ENCODE results near the gene UNG.

DNA sequence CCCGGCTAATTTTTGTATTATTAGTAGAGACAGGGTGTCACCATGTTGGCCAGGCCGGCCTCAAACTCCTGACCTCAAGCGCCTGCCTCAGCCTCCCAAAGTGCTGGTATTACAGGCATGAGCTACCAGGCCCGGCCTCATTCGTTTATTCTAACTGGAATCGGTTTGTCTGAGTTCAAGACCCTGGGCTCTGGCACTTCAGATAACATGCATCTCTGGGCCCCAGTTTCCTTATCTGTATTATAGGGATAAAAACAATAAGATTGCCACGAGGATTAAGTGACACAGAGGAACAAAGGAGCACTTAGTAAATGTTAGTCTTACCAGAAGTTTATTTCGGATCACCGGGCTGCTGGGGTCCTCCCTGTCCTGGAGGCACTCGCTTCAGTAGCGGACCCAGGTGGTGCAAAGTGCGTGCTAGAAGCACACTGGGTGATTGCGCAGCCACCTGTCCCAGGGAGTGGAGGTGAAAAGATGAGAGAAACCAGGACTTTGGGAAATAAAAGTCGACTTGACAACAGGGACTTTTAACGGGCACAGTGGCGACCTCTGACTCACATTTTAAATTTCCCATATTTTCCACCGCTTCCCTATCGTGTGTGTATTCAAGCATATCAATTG is 56.5 kb downstream of the UNG start:
- TF ChIP-seq CTCF (IDR thresholded peaks at IDR 0.05; ENCODE audit: extremely low read depth in 1 of 2, insufficient read depth in 1 of 2, low read depth in 1 of 2, low read length in 2 of 2) (no peak), POLR2AphosphoS5 (IDR thresholded peaks at IDR 0.05; ENCODE audit: insufficient read depth, low read depth, low read length) (no peak), JUN (IDR thresholded peaks at IDR 0.05; ENCODE audit: borderline replicate concordance, insufficient read depth, insufficient read length, low read depth) (no peak), POLR2A (IDR thresholded peaks at IDR 0.05; ENCODE audit: low read depth, low read length) (no peak)
- TF ChIP-seq, protein P1, sequence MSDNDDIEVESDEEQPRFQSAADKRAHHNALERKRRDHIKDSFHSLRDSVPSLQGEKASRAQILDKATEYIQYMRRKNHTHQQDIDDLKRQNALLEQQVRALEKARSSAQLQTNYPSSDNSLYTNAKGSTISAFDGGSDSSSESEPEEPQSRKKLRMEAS (IDR thresholded peaks at IDR 0.05; ENCODE audit: insufficient read depth, insufficient read length) = no peak

All from endothelial cell of umbilical vein (primary cell).